ENCODE results near the gene PICALM. TPM values are rescaled to one million over a fixed set of nuclear protein-coding genes. Genes with fewer than 3 reads are reported as not detected.
A peak's percentile ranks its signal among the peaks of the same experiment; 100 is the strongest.

PICALM gene
- total and polyA plus RNA-seq, 9 of the 15 experiments (the other 6 are each of a cell fraction or from before 2014, with no cell fraction given): 41.3 to 990 (median 309) TPM

DNA sequence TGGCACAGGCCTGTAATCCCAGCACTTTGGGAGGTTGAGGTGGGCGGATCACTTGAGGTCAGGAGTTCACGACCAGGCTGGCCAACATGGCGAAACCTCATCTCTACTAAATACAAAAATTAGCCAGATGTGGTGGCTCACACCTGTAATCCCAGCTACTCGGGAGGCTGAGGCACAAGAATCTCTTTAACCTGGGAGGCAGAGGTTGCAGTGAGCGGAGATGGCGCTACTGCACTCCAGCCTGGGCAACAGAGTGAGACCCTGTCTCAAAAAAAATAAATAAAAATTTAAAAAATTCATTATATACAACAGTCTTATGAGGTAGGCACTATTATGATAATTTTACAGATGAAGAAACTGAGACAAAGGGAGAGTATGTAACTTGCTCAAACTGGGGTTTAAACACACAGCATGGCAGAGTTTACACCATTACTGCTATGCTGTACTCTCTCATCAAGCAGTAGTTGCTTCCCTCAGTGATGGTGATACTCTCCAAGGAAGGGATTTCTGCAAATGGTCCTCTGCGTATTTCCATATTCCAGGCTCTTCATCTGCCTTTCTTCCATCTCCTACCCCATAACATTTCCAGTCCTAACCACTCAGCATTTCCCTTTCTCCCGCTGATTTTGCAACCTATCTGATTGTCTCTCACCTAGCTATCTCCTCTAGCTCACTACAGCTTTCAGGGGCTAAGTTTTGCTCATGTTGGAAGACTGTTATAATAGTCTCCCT lies 118.4 kb downstream of the PICALM start (continued):
- TF ChIP-seq THRB (CRISPR knock-in tag; conservative IDR thresholded peaks at IDR 0.05) (0 out of 2 replicates have a peak, but pooled peaks have one; percentile 64), ELF4 (CRISPR knock-in tag; IDR thresholded peaks at IDR 0.05) (0 out of 2 replicates have a peak, but pooled peaks have one; percentile 27), KLF16 (IDR thresholded peaks at IDR 0.05) (no peak; the same call in 1 of the 2 replicates), RFX7 (CRISPR knock-in tag; IDR thresholded peaks at IDR 0.05) (peak; percentile 42; the same call in 1 of the 2 replicates), CREB3 (tag; conservative IDR thresholded peaks at IDR 0.05; ENCODE audit: low read depth) (no peak), RBM22 (IDR thresholded peaks at IDR 0.05; ENCODE audit: low read depth, low read length, poor library complexity, severe bottlenecking) (peak; percentile 92), ZBTB26 (CRISPR knock-in tag; IDR thresholded peaks at IDR 0.05) (peak; percentile 46; the same call in 1 of the 2 replicates), POLR2G (IDR thresholded peaks at IDR 0.05; ENCODE audit: low read depth, low read length) (peak; percentile 70), ZNF431 (CRISPR knock-in tag; IDR thresholded peaks at IDR 0.05) (no peak), ZNF561 (CRISPR knock-in tag; conservative IDR thresholded peaks at IDR 0.05) (0 out of 2 replicates have a peak, but pooled peaks have one; percentile 17), HNRNPK (IDR thresholded peaks at IDR 0.05; ENCODE audit: low read depth, low read length, poor library complexity, severe bottlenecking) (no peak), DEAF1 (CRISPR knock-in tag; IDR thresholded peaks at IDR 0.05) (0 out of 2 replicates have a peak, but pooled peaks have one; percentile 18), ZNF668 (CRISPR knock-in tag; IDR thresholded peaks at IDR 0.05) (no peak), CAMTA2 (CRISPR knock-in tag; conservative IDR thresholded peaks at IDR 0.05) (0 out of 2 replicates have a peak, but pooled peaks have one; percentile 7), MEIS2 (IDR thresholded peaks at IDR 0.05; ENCODE audit: partially characterized antibody) (no peak), SMARCA5 (IDR thresholded peaks at IDR 0.05) (no peak)
- TF ChIP-seq, protein P1, sequence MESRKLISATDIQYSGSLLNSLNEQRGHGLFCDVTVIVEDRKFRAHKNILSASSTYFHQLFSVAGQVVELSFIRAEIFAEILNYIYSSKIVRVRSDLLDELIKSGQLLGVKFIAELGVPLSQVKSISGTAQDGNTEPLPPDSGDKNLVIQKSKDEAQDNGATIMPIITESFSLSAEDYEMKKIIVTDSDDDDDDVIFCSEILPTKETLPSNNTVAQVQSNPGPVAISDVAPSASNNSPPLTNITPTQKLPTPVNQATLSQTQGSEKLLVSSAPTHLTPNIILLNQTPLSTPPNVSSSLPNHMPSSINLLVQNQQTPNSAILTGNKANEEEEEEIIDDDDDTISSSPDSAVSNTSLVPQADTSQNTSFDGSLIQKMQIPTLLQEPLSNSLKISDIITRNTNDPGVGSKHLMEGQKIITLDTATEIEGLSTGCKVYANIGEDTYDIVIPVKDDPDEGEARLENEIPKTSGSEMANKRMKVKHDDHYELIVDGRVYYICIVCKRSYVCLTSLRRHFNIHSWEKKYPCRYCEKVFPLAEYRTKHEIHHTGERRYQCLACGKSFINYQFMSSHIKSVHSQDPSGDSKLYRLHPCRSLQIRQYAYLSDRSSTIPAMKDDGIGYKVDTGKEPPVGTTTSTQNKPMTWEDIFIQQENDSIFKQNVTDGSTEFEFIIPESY (CRISPR knock-in tag; IDR thresholded peaks at IDR 0.05): peak; percentile 78
- TF ChIP-seq, protein P2, sequence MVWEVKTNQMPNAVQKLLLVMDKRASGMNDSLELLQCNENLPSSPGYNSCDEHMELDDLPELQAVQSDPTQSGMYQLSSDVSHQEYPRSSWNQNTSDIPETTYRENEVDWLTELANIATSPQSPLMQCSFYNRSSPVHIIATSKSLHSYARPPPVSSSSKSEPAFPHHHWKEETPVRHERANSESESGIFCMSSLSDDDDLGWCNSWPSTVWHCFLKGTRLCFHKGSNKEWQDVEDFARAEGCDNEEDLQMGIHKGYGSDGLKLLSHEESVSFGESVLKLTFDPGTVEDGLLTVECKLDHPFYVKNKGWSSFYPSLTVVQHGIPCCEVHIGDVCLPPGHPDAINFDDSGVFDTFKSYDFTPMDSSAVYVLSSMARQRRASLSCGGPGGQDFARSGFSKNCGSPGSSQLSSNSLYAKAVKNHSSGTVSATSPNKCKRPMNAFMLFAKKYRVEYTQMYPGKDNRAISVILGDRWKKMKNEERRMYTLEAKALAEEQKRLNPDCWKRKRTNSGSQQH (CRISPR knock-in tag; IDR thresholded peaks at IDR 0.05): 0 out of 2 replicates have a peak, but pooled peaks have one; percentile 66

All from K562 (cell line).